ENCODE results near the gene PHYKPL. TPM values are rescaled to one million over a fixed set of nuclear protein-coding genes. Genes with fewer than 3 reads are reported as not detected.

Gene PHYKPL
- total and polyA plus RNA-seq, 2 of the 13 experiments (the other 11 are each of a cell fraction or from before 2014, with no cell fraction given): 18.0 to 78.6 TPM

- no TSS peak for BruUV-seq (replicated peaks)
- intact Hi-C loops (cut with micrococcal nuclease; ENCODE audit: unreplicated experiment) (loop anchor here (5.0 kb wide), 1 partner anchor 557 kb away; no protein-coding TSS in a partner anchor), in situ Hi-C loops (cut with HindIII; ENCODE audit: extremely low pct_ligation_motif_present, low pct_unique_long_range_greater_than_20kb) (loop anchor here (5.0 to 10.0 kb wide), 2 partner anchors 272 to 565 kb away; no protein-coding TSS in a partner anchor)
- WGBS (ENCODE audit: low lambda C conversion rate): 26% methylated on average over 15 of the region's 33 CpGs
- FAIRE-seq (peak; percentile 81), DNase-seq (ENCODE audit: low spot score) (peak; percentile 59), ATAC-seq (peak; percentile 95)
- Histone ChIP-seq H3K4me1 (ENCODE audit: insufficient read depth, low read length) (peaks cover 19% of the 10 kb centered on the region), H3K4me3 (replicated peaks in 1 of 3; ENCODE audit: insufficient read depth in 1 of 3, low read depth in 2 of 3, low read length in 3 of 3) (no peak overlapping the region), H3K9ac (ENCODE audit: insufficient read depth, low read depth, low read length) (no peak overlapping the region), H3K27me3 (ENCODE audit: control insufficient read depth in 1 of 2, insufficient read depth in 2 of 2, low read length in 2 of 2) (peaks cover 2 to 38% of the 10 kb centered on the region in 2 experiments; a peak in 4 of 5 replicates), H3K36me3 (replicated peaks in 1 of 2; ENCODE audit: control insufficient read depth in 1 of 2, insufficient read depth in 2 of 2, low read length in 2 of 2) (no peaks in the 10 kb centered on the region), H3K27ac (ENCODE audit: extremely low read length, insufficient read depth, low read length) (no peak overlapping the region), H3K79me2 (ENCODE audit: insufficient read depth, low read length) (no peaks in the 10 kb centered on the region), H2AFZ (ENCODE audit: low read length) (no peak overlapping the region), H3K9me3 (ENCODE audit: low read length) (peaks cover 12% of the 10 kb centered on the region), H4K20me1 (ENCODE audit: insufficient read depth, low read length) (no peaks in the 10 kb centered on the region), H3K4me2 (ENCODE audit: low read depth, low read length) (no peak overlapping the region)
- POLR2A ChIA-PET: no interaction called here
- CTCF ChIA-PET (ENCODE audit: low intra/inter-chr PET ratio, low total read pairs): interaction anchor here (0.8 to 1.6 kb wide), 4 partner anchors 271 to 1214 kb away, joined by 3 to 27 read pairs (median 6); no protein-coding TSS in a partner anchor
- TF ChIP-seq ZFP91 (CRISPR knock-in tag; IDR thresholded peaks at IDR 0.05; ENCODE audit: borderline replicate concordance) (peak; percentile 74), ZNF883 (CRISPR knock-in tag; IDR thresholded peaks at IDR 0.05; ENCODE audit: not compliant biosample characterization) (peak; percentile 85), ZNF121 (CRISPR knock-in tag; IDR thresholded peaks at IDR 0.05) (0 out of 2 replicates have a peak, but pooled peaks have one; percentile 35), SYNCRIP (IDR thresholded peaks at IDR 0.05; ENCODE audit: insufficient read depth, low read depth, low read length) (no peak), NCOA5 (CRISPR knock-in tag; IDR thresholded peaks at IDR 0.05) (no peak), ZGPAT (CRISPR knock-in tag; IDR thresholded peaks at IDR 0.05) (peak; percentile 57; the same call in 1 of the 2 replicates), BHLHE40 (IDR thresholded peaks at IDR 0.05; ENCODE audit: low read length) (peak; percentile 54; the same call in 1 of the 2 replicates), TERF1 (CRISPR knock-in tag; IDR thresholded peaks at IDR 0.05) (no peak), TAF1 (CRISPR knock-in tag; IDR thresholded peaks at IDR 0.05) (no peak), ZNF451 (CRISPR knock-in tag; IDR thresholded peaks at IDR 0.05) (no peak), JUN (CRISPR knock-in tag; IDR thresholded peaks at IDR 0.05) (0 out of 2 replicates have a peak, but pooled peaks have one; percentile 17), SOX13 (IDR thresholded peaks at IDR 0.05) (no peak), SOX13 (CRISPR knock-in tag; conservative IDR thresholded peaks at IDR 0.05 in 1 of 2, IDR thresholded peaks at IDR 0.05 in 1 of 2) (peak in 1 of 2 experiments; percentile 16; a peak in 1 of 4 replicates), RARA (CRISPR knock-in tag; IDR thresholded peaks at IDR 0.05) (0 out of 2 replicates have a peak, but pooled peaks have one; percentile 17)
- TF ChIP-seq, protein P1, sequence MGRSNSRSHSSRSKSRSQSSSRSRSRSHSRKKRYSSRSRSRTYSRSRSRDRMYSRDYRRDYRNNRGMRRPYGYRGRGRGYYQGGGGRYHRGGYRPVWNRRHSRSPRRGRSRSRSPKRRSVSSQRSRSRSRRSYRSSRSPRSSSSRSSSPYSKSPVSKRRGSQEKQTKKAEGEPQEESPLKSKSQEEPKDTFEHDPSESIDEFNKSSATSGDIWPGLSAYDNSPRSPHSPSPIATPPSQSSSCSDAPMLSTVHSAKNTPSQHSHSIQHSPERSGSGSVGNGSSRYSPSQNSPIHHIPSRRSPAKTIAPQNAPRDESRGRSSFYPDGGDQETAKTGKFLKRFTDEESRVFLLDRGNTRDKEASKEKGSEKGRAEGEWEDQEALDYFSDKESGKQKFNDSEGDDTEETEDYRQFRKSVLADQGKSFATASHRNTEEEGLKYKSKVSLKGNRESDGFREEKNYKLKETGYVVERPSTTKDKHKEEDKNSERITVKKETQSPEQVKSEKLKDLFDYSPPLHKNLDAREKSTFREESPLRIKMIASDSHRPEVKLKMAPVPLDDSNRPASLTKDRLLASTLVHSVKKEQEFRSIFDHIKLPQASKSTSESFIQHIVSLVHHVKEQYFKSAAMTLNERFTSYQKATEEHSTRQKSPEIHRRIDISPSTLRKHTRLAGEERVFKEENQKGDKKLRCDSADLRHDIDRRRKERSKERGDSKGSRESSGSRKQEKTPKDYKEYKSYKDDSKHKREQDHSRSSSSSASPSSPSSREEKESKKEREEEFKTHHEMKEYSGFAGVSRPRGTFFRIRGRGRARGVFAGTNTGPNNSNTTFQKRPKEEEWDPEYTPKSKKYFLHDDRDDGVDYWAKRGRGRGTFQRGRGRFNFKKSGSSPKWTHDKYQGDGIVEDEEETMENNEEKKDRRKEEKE (IDR thresholded peaks at IDR 0.05): no peak
These were observed 47.3 kb upstream of the PHYKPL start for GRCh38 chr5:178279723-178280438.
